22Rv1 (cell line): ENCODE results near the gene SRPK2.

ENCODE experiments used
- ZFX ChIP-seq: fragments of 450-650 bp; IDR thresholded peaks from 2 replicates; pipeline ENCODE4 v1.6.1; 2017; ENCODE audit warnings: antibody characterized with exemption, borderline replicate concordance
- TF ChIP-seq, protein P1 (sequence below): fragments of 450-650 bp; IDR thresholded peaks from 2 replicates; pipeline ENCODE4 v1.5.1; 2017; ENCODE audit warnings: mild to moderate bottlenecking

DNA sequence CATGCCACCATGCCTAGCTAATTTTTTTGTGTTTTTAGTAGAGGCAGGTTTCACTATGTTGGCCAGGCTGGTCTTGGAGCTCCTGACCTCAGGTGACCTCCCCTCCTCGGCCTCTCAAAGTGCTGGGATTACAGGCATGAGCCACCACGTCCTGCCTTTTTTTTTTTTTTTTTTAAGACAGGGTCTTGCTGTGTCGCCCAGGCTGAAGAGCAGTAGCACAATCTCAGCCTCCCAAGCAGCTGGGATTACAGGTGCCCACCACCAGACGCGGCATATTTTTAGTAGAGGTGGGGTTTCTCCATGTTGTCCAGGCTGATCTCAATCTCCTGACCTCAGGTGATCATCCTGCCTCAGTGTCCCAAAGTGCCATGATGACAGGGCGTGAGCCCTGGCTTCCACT is 14.4 kb upstream of the SRPK2 start:
- TF ChIP-seq, protein P1, sequence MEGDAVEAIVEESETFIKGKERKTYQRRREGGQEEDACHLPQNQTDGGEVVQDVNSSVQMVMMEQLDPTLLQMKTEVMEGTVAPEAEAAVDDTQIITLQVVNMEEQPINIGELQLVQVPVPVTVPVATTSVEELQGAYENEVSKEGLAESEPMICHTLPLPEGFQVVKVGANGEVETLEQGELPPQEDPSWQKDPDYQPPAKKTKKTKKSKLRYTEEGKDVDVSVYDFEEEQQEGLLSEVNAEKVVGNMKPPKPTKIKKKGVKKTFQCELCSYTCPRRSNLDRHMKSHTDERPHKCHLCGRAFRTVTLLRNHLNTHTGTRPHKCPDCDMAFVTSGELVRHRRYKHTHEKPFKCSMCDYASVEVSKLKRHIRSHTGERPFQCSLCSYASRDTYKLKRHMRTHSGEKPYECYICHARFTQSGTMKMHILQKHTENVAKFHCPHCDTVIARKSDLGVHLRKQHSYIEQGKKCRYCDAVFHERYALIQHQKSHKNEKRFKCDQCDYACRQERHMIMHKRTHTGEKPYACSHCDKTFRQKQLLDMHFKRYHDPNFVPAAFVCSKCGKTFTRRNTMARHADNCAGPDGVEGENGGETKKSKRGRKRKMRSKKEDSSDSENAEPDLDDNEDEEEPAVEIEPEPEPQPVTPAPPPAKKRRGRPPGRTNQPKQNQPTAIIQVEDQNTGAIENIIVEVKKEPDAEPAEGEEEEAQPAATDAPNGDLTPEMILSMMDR = no peak
- TF ChIP-seq ZFX = no peak
